ENCODE data around the gene TPM3. TPM values are rescaled to one million over a fixed set of nuclear protein-coding genes. Genes with fewer than 3 reads are reported as not detected.
"Not testable (repeated sequence)": the region's sequence is repeated elsewhere in the genome, so short reads cannot be mapped to it uniquely, and the experiment has no call there.

TPM3 gene
- total RNA-seq: 569 and 700 TPM in 2 replicates

DNA sequence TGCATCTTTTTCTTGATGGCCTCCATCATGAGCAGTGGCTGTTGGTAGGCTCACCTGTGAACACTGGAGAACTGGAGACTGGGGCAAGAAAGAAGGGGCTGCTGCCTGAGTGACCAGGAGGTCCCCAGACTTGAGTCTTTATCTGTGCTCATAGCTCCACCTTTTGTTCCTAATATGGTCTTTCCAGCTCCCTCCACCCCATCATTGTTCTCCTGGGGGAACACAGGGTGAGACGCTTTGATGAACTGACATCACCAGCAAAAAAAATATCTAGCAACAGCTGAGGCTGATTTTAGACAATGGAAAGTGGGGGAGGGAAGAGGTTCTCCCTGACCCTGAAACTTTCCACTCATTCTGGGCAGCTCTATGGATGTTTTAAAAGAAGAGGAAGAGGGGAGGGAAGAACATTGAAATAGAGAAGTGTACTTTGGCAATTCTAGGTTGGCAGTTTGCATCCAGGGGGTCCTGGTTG is at the start of gene TPM3:
TSS of gene TPM3 (minus strand) at position 111 of the 472 bp plus-strand sequence. CDS start at position 29, 82 bp downstream.
- no peak for DNase-seq (ENCODE audit: low read depth)
- no peak within 1 kb of the TSS for H3K4me3 ChIP-seq (ENCODE audit: low read depth, low read length)
- TF ChIP-seq, protein P1, sequence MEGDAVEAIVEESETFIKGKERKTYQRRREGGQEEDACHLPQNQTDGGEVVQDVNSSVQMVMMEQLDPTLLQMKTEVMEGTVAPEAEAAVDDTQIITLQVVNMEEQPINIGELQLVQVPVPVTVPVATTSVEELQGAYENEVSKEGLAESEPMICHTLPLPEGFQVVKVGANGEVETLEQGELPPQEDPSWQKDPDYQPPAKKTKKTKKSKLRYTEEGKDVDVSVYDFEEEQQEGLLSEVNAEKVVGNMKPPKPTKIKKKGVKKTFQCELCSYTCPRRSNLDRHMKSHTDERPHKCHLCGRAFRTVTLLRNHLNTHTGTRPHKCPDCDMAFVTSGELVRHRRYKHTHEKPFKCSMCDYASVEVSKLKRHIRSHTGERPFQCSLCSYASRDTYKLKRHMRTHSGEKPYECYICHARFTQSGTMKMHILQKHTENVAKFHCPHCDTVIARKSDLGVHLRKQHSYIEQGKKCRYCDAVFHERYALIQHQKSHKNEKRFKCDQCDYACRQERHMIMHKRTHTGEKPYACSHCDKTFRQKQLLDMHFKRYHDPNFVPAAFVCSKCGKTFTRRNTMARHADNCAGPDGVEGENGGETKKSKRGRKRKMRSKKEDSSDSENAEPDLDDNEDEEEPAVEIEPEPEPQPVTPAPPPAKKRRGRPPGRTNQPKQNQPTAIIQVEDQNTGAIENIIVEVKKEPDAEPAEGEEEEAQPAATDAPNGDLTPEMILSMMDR (conservative IDR thresholded peaks at IDR 0.05; ENCODE audit: low read depth, low read length): no peak

DNA sequence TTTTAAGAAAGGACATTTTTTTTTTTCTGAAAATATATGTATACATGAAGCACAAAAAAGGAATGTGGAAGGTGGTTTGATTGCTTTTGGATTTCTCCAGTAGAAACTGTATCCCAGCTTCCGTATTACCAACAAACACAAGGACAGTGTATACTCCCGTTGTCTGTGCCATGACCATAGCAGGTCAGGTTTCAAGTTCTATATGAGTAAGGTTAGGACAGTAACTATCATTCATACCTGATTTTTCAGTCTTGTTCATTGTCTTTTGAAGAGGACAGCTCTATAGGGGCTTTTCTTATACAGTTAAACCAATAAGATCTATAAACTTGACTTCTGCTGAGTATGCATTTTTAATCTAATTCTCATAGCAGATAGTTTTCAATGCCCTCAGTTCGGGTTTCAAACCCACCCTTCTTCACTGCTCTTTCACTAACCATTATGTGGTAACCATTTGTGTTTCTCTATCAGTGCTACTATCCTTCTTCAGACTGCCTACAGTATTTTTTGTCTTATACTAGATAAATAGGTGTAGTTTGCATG is 48.5 kb upstream of the TPM3 start:
- no peak for DNase-seq (ENCODE audit: low read depth)
- H3K4me3 ChIP-seq (ENCODE audit: low read depth, low read length): no peak overlapping the region
- TF ChIP-seq, protein P1 (conservative IDR thresholded peaks at IDR 0.05; ENCODE audit: low read depth, low read length): no peak

DNA sequence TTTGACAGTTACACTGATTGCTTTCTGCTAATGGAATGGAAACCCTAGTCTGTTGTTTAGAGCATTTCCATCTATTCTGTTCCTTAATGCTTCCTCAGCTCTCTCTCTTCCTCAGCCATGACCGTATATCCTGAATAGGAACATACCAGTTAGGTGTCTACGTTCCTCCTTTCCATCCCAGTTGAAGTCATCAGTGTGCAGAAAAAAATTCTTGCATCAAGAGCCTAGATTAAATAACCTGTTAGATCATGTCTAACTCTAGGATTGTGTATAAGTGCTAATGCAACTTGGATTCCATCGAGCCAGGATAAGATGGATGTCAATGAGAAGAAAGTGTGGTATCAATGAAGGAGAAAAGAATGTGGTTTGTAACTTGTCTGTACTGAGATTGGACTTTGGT is 47.6 kb upstream of the TPM3 start:
- DNase-seq (ENCODE audit: low read depth): no peak
- TF ChIP-seq, protein P1 (conservative IDR thresholded peaks at IDR 0.05; ENCODE audit: low read depth, low read length): no peak

DNA sequence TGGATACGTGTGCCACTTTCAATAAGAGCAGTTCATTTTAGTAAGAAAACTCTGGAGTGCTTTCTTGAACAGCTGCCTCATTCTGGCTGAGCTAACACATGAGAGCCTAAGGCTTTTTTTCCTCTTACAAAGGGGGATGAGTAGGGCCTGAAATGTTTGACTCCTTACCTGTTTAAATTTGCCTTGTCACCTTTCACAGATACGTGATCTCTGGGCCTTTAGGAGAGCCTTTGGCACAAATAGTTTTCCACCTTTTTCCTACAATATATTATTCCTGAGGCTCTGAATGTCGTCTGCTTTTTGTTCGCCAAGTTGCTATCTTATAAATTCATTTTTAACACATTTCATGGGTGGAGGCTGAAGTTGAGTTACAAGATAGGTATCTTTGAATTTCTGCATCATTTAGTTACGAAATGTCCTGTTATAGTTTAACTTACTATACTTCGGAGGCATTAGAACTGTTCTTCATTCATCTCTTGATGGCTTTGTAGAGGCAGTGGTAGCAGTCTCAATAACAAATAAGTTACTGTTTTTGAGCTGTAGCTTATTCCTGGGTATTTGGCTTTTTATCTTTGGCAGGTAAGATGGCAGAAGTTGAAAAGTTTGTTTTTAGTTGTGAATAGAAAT is 46.1 kb upstream of the TPM3 start:
- no peak for DNase-seq (ENCODE audit: low read depth)
- TF ChIP-seq, protein P1 (conservative IDR thresholded peaks at IDR 0.05; ENCODE audit: low read depth, low read length): no peak
- no peak overlapping the region for H3K4me3 ChIP-seq (ENCODE audit: low read depth, low read length)

More for the DNA sequence above, 47.6 kb upstream of the TPM3 start:
- no peak overlapping the region for H3K4me3 ChIP-seq (ENCODE audit: low read depth, low read length)

DNA sequence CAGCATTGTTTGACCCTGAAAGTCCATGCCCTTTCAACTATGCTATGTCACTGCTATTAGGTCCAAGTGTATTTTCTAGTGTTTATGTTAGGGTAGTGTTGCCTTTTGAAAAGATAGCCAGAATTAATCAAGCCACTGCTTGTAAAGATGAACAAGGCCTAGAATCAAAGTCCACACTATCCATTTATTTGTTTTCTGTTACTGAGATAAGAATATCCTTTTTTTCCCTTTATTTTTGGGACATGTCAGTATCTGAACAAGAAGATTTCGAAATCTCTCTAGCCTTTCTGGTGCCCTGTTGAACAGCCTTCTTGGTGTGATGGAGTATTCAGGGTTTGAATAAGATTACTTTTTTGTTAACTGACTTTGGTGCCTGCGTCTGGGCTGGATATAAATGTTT is 45.5 kb upstream of the TPM3 start:
- H3K4me3 ChIP-seq (ENCODE audit: low read depth, low read length): no peak overlapping the region
- TF ChIP-seq, protein P1 (conservative IDR thresholded peaks at IDR 0.05; ENCODE audit: low read depth, low read length): no peak
- DNase-seq (ENCODE audit: low read depth): no peak

DNA sequence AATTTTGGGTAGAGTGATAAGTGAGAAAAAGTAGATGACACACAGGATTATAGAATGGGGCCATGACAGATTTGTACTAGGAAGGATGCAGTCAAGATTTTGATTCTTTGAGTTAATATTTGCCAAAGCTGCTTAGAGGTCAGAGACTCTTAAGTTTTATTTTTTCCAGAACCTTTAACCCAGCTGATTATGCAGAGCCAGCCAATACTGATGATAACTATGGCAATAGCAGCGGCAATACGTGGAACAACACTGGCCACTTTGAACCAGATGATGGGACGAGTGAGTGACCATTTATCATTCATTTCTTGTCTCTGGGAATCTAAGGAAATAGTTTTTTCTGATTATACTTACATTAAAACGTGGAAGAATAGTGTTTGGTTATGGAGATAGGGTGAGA is 45.0 kb upstream of the TPM3 start:
- TF ChIP-seq, protein P1 (conservative IDR thresholded peaks at IDR 0.05; ENCODE audit: low read depth, low read length): no peak
- no peak overlapping the region for H3K4me3 ChIP-seq (ENCODE audit: low read depth, low read length)
- DNase-seq (ENCODE audit: low read depth): no peak

DNA sequence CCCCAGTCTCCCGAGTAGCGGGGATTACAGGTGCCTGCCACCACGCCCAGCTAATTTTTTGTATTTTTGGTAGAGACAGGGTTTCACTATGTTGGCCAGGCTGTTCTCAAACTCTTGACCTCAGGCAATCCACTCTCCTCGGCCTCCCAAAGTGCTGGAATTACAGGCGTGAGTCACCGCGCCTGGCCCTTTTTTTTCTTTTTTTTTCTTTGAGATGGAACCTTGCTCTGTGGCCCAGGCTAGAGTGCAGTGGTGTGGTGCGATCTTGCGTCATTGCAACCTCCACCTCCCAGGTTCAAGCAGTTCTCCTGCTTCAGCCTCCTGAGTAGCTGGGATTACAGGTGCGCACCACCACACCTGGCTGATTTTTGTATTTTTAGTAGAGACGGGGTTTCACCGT is 41.2 kb upstream of the TPM3 start:
- not testable (repeated sequence) for DNase-seq (ENCODE audit: low read depth); H3K4me3 ChIP-seq (ENCODE audit: low read depth, low read length)

DNA sequence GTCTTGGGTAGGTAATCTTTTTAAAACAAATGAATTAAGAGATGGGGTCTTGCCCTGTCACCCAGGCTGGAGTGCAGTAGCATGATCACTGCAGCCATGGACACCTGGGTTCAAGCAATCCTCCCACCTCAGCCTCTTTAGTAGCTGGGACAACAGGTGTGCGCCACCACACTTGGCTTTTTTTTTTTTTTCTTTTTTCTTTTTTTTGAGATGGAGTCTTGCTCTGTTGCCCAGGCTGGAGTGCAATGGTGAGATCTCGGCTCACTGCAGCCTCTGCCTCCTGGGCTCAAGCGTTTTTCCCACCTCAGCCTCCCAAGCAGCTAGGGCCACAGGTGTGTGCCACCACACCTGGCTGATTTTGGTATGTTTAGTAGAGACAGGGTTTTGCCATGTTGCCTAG is 39.2 kb upstream of the TPM3 start:
- not testable (repeated sequence) for DNase-seq (ENCODE audit: low read depth)

More for the DNA sequence above, 39.2 kb upstream of the TPM3 start:
- not testable (repeated sequence) for H3K4me3 ChIP-seq (ENCODE audit: low read depth, low read length)
